NCI-H2029 (cell line): ENCODE data around the gene RAB11FIP3.
A peak's percentile ranks its signal among the peaks of the same experiment; 100 is the strongest.

Experiments
- DNase-seq: peaks from one replicate; lab custom pipeline; 2025; lab: John Stamatoyannopoulos, UW

The RAB11FIP3 gene

DNA sequence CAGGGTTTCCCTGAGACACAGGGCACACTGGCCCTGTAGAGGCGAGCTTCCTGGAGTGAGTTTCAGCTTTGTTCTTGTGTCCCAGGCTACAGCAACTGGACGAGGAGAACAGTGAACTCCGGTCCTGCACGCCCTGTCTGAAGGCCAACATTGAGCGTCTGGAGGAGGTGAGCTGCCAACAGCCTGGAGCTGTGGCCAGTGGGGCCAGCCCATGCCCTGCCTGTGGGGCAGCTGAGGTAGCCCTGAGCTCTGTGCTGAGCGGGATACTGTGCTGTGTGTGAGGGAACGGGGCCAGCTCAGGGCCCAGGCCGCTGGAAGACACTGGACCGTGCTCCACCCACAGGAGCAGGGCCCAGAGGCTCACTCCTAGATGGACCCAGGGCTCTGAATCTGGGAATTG is 93.4 kb downstream of the RAB11FIP3 start:
- DNase-seq = no peak

DNA sequence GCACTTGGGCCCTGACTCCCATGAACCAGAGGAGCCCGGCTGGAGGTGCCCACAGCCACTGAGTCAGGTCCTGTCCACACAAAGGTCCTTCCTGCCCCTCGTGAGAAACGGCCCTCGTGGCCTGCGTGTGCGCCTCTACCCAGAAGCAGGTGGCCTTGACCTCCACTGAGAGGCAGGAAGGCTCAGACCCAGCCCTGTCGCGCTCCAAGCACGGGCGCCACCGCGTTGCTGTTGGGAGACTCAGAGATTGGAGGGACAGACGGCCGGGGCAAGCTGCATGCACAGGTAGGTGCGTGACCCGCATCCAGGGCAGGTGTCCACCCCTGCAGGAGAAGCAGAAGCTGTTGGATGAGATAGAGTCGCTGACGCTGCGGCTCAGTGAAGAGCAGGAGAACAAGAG is 94.0 kb downstream of the RAB11FIP3 start:
- DNase-seq = no peak

DNA sequence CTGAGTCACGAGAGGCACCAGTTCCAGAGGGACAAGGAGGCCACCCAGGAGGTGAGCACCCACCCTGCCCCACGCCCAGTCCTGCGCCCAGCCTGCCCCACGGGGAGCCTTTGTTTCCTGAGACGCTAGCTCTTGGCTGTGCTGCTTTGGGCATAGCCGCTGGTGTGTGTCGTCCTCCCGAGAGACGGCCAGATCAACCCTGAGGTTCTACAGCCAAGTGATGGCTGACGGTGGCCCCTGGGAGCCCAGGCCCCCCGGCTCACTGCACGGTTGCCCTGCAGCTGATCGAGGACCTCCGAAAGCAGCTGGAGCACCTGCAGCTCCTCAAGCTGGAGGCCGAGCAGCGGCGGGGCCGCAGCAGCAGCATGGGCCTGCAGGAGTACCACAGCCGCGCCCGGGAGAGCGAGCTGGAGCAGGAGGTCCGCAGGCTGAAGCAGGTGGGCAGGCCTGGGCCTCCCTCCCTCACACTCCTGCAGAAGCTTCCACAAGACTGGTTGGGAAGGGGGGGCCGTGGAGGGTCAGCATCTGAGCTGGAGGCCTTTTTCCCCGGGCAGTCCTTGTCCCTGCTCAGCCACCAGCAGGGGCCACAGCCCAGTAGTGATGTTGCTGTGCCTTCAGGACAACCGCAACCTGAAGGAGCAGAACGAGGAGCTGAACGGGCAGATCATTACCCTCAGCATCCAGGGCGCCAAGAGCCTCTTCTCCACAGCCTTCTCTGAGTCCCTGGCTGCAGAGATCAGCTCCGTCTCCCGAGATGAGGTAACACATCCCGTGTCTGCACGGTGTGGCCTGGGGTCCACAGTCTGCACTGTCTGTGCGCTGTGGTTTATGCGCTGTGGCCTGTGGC is 94.6 kb downstream of the RAB11FIP3 start:
- DNase-seq = no peak

DNA sequence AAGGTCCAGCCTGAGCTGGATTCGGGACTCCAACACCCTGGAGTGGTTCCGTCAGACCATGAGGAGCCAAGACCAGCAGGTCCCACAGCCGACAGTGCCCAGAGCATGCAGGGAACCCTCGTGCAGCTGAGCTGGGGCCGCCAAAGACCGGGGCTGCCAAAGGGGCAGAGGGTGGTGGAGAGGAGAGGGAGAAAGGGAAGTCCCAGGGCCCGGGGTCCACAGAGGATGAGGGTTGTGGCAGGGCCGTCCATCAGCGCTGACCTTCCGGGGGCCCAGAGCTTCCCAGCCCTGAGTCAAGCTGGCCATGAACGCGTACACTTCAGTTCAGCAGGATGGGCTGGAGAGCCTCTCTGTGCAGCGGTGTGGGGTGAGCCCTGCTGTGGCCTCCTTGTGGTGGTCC is 95.4 kb downstream of the RAB11FIP3 start:
- DNase-seq = no peak

DNA sequence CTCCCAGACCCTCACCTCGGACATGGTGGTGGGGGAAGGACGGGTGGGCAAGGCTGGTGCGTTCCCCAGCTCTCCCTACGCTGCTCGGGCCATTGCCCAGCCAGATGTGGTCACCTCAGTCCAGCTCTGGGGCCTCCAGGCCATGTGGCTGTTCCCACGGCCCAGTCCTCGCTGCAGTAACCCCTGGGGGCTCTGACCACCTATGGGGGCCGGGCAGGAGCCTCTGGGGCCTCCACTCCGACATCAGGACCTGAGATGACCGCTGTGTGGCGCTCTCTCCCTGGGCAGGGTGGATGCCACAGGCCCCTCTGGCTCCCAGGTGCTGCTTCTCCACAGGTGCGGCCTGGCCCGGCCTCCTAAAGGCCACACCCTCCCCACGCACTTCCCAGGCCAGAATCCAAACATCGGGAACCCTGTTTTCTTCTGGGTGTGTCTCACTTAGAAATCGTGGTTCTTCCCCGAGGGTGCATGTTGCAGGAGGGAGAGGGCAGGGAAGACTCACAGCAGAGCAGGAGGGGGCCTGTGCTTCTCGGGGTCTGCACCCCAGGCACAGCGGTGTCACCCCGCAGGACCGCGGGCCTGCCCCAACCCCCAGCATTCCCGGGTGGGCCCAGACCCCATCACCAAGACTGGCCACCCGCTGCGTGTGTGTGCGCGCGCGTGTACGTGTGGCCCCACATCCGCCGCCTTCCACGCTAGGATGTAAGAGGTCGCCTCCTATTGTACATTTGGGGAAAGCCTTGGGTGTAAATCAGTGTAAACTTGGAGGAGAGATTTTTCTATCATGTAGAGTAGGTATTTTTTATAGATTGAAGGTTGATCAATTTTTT is 96.1 kb downstream of the RAB11FIP3 start:
- DNase-seq = no peak

DNA sequence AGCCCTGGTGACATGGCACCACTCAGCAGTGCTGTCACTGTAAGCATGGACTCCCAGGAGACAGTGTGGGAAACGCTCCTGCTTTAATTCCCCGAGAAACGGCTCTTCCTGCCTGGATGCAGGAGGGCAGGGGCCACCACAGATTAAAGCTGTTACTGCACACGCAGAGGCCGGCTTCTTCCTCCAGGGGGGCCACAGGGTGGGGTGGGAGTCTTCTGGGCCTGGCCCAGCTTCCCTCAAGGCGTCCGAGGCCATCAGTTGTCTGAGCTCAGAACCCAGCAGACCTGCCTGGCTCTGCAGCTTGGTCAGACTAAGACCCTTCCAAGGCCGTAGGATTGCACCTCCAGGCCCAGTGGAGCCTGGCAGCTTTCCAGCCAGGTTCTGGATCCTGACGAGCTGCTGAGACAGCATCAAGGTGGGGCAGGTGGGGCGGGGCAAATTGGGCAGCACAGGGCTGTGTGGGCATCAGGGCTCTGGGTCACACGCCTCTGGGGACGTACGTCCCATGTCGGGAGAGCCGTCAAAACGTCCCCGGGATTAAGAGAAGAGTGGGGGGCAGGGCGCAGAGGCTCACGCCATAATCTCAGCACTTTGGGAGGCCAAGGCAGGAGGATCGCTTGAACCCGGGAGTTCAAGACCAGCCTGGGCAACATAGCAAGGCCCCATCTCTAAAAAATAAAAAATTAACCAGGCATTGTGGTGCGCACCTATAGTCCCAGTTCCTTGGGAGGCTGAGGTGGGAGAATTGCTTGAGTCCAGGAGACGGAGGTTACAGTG is 97.1 kb downstream of the RAB11FIP3 start:
- DNase-seq = no peak

DNA sequence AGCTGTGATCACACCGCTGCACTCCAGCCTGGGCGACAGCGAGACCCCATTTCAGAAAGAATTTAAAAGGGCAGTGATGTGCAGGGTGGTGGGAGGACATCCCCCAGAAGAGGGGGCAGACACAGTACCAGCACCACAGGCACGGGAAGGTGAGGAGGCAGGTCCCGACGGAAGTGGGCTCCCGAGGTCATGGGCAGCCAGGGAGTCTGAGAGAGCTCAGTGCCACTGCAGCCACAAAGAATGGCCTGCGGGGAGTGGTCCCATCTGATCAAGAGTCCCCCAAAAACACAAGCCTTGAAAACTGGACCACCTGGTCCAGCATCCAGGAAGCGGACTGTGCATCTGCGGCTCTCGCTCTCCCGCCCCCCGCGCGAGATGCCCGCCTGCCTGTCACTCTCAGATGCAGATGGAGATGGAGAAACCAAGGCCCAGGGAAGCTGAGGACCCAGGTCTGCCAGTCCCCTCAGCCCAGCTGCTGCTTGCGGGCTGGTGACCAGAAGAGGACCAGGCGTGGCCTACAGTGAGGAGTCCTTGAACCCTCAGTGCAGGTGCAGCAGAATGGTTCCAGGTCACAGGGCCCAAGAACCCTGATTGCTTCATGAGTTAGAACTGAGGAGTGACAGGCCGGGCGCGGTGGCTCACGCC is 97.8 kb downstream of the RAB11FIP3 start:
- DNase-seq = no peak

DNA sequence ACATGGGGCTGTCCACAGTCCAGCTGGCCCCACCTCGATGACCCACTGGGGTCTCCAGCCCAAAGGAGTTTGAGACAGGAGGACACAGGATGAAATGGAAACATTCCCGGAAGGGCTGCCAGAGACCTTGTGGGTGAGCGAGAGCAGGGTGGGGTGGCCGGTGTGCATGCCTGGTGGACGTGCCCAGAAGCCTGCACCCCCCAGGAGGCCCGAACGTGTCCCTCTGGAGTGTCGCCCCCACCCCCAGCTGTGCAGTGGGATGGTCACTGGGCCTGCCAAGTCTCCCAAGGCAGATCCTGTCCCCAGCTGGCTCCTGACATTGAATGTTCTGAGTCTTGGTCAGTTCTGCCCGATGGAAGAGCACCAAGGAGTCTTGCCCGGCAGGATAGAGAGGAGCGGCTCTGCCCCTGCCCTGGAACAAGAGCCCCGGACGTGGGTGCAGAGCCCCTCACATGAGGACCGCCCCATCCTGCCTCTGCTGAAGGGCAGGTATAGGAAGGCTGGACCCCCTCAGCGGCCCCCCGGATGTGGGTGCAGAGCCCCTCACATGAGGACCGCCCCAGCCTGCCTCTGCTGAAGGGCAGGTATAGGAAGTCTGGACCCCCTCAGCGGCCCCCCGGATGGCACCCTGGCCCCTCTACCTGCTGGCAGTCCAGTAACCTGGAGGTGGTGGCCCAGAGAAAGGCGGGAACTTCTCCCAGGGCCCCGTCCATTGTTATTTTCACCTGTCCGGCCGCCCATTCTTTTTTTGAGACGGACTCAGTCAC is 99.0 kb downstream of the RAB11FIP3 start:
- no peak for DNase-seq

DNA sequence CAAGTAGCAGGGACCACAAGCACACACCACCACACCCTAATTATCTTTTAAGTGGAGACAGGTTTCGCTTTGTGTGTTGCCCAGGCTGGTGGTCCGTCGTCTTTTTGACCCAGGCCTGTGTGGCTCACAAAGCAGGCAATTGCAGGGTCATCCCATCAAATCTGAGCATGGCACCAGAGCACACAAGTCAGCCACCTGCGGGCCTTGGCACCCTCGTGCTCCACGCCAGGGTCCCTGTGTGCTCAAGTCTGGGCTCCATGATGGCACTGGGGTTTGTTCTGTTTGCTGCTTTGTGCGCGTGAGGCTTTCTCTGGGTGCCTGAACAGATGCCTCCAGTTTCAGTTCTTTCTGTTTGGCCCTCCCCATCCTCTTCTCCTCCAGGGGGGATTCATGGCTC is 99.7 kb downstream of the RAB11FIP3 start:
- DNase-seq = no peak

DNA sequence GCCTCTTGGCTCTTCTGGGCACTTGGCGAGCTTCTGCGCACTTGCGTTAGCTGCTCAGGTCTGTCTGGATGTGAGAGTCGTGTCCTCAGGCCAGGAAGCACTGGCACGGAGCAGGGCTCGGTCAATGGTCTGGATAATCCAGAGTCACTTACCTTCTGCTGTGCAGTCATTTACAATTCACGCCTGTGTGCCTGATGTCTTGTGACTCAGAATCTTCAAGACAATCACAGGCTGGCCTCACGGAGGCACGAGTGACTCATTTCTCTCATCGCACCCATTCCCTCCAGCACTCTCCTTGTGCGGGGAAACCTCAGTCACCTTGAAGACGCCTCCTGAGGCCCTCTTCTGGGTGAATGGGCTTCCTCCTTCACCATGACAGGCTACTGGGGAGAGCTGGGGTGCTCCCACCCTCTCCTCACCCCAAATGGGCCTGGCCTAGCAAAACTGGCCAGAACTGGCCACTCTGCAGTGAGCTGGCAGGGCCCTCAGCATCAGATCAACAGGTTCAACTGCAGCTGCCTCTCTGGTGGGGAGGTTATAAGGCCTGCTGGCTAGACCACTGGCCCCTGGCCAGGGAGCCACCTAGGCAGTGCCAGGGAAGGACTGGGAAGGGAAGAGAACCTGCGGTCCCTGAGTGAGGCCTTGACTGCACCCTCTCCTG is 100.2 kb downstream of the RAB11FIP3 start:
- peak; percentile 20 for DNase-seq

DNA sequence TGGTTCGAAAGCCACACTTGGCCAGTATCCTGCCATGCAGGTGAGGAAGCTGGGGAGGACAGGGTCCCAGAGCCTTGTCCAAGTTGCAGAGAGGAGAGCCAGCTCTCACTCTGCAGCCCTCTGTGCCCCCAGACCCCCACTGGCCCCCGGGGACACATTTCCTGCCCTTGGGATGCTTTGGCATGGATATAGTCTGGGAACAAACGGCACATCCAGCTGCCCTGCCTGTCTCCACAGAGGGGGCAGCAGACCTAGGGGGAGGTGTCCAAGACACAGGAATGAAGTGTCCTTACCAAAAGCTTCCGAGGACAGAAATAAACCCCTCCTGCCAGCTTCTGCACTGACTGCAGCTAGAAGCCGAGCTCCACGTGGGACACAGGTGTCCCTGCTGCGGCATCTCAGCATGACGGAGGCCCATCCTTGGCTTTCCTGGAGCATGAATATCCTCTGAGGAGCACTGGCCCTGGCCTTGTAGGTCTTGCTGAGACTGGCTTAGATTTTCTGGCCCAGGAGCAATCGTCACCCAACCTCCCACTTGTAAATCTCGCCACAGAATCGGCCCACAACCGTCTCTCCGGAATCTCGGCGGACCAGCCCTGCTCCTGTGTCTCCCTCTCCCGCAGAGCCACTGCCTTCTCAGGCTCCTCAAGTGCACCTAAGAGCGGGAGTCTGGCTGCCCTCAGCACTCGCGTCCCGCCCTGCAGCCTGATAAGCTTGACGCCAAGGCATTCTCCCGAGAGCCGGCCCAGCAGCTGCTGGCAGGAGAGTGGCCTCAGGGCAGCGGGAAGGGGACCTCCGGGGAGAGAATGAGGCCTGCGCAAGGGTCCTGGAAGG is 100.9 kb downstream of the RAB11FIP3 start:
- DNase-seq = peak; percentile 24

DNA sequence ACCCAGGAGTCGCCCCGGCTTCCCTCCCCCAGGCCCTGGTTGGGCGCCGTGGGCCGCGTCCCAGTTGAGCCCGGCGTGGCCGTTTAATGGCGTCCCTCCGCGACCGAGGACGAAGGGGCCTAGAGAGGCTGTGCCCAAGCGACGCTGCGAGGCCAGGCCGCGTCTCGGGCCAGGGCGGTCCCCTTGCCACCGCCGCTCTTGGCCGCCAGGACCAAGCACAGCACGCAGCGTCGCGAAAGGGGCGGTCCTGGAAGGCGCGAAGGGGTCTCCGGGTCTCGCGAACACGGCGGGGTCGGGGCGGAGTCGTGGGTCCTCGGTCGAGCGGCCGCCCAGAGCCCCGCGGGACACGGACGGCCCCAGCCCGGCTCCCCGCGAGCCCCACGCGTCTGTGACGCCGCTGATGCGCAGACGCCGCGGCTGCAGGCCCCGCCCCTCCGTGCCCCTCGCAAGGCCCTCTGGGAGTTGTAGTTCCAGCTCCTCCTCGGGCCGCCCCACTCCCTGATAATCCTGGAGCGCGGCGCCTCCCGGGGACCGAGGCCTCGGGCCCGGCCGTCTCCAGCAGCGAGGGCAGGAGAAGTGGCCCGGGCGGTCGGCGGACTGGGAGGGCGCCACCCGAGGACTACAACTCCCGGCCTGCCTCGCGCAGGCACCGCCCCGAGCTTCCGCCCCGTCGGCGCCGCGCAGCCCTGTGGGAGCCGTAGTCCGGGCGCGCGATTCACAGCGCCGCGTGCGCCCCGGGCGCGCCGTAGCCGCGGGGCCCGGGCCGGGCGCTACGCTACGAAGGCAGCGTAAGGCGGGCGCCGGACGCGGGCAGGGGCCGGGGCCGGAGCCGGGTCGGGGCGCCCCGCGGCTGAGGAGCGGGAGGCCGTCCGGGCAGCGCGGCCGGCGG is 101.8 kb downstream of the RAB11FIP3 start, which contains the start of gene CAPN15:
CAPN15 (plus strand) TSS at position 698 of the 889 bp plus-strand sequence. CDS start 19,127 bp downstream, outside the sequence.
- DNase-seq = peak; percentile 72

DNA sequence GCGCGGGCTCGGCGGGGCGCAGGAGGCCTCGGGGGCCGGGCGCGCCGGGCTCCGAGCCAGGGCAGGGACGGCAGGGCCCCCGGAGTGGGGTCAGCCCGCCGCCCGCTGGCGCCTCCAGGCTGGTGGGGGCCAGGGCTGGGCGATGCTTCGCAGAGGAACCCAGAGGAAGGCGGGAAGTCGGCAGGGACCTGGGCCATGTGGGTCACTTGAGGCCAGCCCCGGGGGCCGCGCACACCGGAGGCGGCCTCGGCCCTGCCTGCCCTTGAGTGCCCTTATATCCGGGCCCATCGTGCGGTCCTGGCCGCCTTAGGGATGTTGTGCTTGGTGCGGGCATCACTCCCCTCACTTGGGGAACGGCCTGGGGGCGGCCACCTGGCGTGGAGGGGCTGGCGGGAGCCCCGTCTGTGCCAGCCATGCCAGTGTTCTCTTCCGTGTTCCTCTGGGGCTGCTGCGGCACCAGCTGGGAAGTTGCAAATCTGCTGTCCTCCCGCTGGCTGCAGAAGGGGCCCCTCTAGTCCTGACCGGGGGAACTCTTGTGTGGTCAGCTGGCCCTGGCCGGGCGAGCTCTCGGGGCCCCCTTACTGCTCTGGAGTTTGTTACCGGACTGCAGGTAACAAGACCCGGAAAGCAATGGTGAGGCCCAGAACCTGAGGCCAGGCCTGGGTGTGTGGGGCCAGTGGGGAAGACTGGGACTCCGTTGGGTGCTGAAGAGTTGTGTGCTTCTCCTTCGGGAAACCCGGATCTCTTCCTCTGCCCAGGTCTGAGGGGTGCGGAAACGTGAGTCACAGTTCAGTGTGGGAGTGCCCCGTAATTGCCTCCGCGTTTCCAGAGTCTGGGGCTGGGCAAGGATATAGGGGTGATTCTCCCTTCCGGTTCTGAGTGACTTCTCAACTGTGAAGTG is 102.9 kb downstream of the RAB11FIP3 start:
- DNase-seq = no peak

DNA sequence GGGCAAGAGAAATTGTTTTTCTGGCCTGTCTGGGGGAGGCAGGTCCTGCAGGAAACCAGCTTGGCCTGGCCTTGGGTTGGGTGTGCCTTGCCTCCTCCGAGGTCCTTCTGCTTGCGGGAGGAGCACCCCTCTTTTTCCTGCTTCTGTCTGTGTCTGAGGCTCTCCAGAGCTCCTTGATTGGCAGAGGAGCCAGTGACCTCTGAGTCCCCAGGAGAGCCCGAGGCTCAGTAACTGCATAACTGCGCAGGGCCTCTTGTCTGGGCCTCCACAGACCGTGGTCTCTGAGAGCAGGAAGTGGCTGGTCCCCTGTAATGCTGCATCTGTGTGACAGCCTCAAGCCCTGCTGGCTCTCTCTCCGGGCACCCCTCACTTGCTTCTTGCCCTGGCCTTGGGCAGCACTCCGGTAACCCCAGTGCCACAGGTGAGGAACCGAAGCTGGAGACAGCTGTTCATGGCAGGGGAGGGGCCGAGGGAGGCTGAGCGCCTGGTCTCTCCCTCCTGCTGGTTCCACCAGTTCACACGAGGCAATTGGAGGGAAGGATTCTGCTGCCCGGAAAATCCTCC is 103.6 kb downstream of the RAB11FIP3 start:
- no peak for DNase-seq

DNA sequence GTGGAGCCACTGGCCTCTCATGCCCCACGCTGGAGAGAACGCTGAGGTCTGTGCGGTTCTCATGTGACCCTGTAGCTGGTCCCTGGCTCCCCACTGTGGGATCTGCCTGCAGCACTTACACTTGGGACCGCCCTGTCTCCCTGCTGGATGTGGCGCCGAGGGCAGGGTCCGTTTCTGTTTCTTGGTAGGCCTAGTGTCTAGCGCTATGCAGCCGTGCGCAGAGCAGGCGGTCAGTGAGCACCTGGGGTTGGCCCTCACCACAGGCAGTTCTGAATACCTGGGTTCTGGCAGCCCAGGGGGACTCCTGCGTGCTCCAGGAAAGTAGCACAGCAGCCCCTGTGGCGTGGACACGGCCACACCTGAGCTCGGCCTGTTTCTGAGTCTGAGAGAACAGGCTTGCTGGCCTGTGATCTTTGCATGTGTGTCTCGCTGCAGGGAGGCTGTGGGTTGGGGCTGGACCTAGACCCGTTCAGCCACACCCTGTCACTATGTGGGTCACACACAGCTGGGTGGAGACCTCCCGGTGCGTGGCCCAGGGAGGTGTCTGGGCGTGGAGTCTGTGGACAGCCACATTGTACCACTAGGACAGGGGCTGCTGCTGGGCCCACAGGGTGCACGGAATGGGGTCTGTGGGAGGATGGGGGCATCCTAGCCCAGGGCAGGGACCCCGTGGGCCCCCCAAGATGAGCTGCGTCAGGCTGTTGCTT is 104.8 kb downstream of the RAB11FIP3 start:
- DNase-seq = no peak

DNA sequence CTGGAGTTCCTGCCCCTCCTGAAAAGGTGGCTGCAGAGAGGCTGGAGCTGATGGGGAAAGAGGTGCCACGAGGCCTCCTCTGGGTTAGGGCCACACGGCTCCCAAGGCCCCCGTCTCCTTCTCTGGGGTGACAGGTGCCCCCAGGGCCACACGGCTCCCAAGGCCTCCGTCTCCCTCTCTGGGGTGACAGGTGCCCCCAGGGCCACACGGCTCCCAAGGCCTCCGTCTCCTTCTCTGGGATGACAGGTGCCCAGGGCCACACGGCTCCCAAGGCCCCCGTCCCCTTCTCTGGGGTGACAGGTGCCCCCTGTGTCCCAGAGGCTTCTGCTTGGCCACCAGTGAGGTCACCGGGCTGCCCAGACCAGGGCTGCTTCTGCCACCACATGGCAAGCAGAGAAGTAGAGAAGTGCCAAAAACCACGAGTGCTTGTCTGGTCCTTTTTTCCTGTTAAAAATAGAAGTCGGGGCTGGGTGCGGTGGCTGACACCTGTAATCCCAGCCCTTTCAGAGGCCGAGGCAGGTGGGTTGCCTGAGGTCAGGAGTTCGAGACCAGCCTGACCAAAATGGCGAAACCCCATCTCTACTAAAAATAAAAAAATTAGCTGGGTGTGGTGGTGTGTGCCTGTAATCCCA is 106.2 kb downstream of the RAB11FIP3 start:
- DNase-seq = no peak
